HG03103 (cell line): Measurements from ENCODE around the gene UBN2.

Experiments
- ATAC-seq: cut with Tn5 transposase; IDR thresholded peaks from one replicate; pipeline ENCODE4 v1.9.1; 2021; ENCODE audit warnings: low read depth; ENCODE audit not compliant: unreplicated experiment

The UBN2 gene

GRCh38 chr7:139231513-139232376, 708 bp downstream of the UBN2 start:
- peak; percentile 16 for ATAC-seq

- ATAC-seq: no peak
These were observed 1.3 kb downstream of the UBN2 start for GRCh38 chr7:139232377-139232717.

GRCh38 chr7:139232904-139233303, 1.9 kb downstream of the UBN2 start:
- ATAC-seq: no peak

- ATAC-seq: no peak
These were observed 10.2 kb downstream of the UBN2 start for GRCh38 chr7:139241258-139241657.

- no peak for ATAC-seq
These were observed 11.8 kb downstream of the UBN2 start for GRCh38 chr7:139242741-139243281.

- no peak for ATAC-seq
These were observed 14.4 kb downstream of the UBN2 start for GRCh38 chr7:139245401-139245800.

GRCh38 chr7:139246494-139246893, 15.5 kb downstream of the UBN2 start:
- ATAC-seq: no peak

- ATAC-seq: no peak
These were observed 15.9 kb downstream of the UBN2 start for GRCh38 chr7:139246905-139247304.

- ATAC-seq: no peak
These were observed 18.3 kb downstream of the UBN2 start for GRCh38 chr7:139249179-139249810.

GRCh38 chr7:139252451-139252850, 21.4 kb downstream of the UBN2 start:
- ATAC-seq: no peak

- no peak for ATAC-seq
These were observed 23.2 kb downstream of the UBN2 start for GRCh38 chr7:139254281-139254680.

GRCh38 chr7:139254728-139255127, 23.7 kb downstream of the UBN2 start:
- ATAC-seq: no peak

GRCh38 chr7:139255290-139255689, 24.3 kb downstream of the UBN2 start:
- no peak for ATAC-seq

- ATAC-seq: no peak
These were observed 28.1 kb downstream of the UBN2 start for GRCh38 chr7:139259142-139259541.

GRCh38 chr7:139264220-139264619, 33.2 kb downstream of the UBN2 start:
- ATAC-seq: no peak

- ATAC-seq: no peak
These were observed 34.6 kb downstream of the UBN2 start for GRCh38 chr7:139265673-139266072.

- no peak for ATAC-seq
These were observed 40.9 kb downstream of the UBN2 start for GRCh38 chr7:139271718-139272628.

GRCh38 chr7:139284252-139284896, 53.3 kb downstream of the UBN2 start:
- ATAC-seq: no peak

GRCh38 chr7:139286144-139286543, 55.1 kb downstream of the UBN2 start:
- no peak for ATAC-seq

GRCh38 chr7:139292821-139293220, 61.8 kb downstream of the UBN2 start:
- ATAC-seq: no peak
